SW 1271 (cell line): Measurements from ENCODE around the gene TIMM17A.
"Not testable (repeated sequence)": the region's sequence is repeated elsewhere in the genome, so short reads cannot be mapped to it uniquely, and the experiment has no call there.

Experiments used
- DNase-seq, 2 experiments: peaks; one replicate each; lab custom pipeline; 2025; lab: John Stamatoyannopoulos, UW

The TIMM17A gene

GRCh38 chr1:202016022-202016810 lies 60.9 kb downstream of the TIMM17A start:
- no peak for DNase-seq

DNA sequence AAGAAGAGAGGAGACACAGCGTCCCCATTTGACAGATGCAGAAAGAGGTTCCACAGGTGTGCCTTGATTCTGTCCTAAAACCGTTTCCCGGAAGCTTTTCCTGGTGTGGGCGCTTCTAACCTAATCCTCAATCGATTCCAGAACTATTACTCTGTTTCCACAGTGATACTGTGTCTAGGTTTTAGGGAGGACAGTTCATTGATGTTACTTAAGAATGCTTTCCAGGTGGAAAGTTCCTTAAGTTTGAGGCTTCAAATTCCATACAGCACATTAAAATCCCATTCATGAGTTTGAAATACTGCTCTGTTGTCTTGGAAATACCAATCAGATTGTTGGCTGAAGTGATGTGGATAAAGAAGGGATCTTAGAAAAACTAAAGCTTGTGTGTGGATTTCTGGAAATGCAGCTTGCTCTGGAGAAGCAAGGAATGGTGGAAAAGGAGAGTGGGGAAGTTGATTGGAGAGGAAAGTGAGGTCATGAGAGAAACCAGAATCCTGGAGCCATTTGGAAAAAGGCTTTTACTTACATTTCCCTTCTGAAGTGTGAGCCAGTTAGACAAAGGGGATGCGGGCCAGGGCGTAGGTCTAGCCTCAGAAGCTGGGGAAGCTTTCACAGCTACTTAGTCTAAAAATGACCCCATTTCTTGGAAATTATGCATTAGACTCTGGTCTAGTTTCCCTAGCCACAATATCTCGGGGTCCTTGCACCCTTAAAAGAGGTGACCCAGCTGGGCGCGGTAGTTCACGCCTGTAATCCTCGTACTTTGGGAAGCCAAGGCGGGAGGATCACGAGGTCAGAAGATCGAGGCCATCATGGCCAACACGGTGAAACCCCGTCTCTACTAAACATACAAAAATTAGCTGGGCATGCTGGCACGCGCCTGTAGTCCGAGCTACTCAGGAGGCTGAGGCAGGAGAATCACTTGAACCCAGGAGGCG lies 61.8 kb downstream of the TIMM17A start:
- no peak for DNase-seq

GRCh38 chr1:202017749-202018467 lies 62.6 kb downstream of the TIMM17A start:
- no peak for DNase-seq

DNA sequence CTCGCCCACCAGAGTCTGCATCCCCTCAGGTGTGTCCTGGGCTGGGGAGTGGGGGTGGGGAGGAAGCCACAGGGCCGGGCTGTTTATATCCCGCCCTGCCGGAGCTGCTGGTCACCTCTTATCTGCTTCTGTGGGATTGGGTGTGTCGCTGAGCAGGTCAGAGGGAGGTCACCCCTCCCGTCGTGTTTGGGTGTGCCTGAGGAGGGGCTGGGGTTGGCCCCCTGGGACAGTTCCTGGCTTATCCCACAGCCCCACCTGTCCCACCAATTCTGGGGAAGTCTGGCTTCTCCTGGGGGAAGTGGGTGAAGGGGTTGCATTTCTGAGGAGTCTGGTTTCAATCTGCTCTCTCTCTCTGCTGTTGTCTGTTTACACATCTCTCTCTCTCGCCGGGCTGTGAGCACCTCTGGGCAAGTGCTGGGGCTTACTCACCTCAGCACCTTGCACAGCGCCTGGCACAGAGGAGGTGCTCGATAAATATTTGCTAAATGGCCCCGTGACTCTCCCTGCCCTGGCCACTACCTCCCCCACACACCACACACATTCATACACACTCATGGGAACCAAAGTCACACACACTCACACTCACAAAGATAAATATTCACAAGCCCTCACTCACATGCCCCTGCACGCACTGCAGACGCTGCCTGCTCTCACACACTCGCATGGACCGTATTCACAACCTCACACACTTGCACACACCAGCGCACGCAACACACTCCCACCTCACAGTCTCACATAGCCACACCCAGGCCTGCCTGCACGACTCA lies 63.3 kb downstream of the TIMM17A start:
- no peak for DNase-seq

GRCh38 chr1:202019235-202019558 lies 63.9 kb downstream of the TIMM17A start:
- DNase-seq = not testable (repeated sequence)
